DMS153 treated with DMSO at 0.1 percent for 48 hours (cell line): ENCODE data around the gene CD9.
A peak's percentile ranks its signal among the peaks of the same experiment; 100 is the strongest.

ENCODE experiments used
- DNase-seq: peaks from one replicate; lab custom pipeline; 2025; ENCODE audit not compliant: unreplicated experiment; lab: John Stamatoyannopoulos, UW

Gene CD9

GRCh38 chr12:6235906-6236640, 35.9 kb downstream of the CD9 start:
- no peak for DNase-seq

GRCh38 chr12:6236641-6236940, 36.4 kb downstream of the CD9 start:
- no peak for DNase-seq

GRCh38 chr12:6237830-6238229, 37.6 kb downstream of the CD9 start:
- no peak for DNase-seq

GRCh38 chr12:6238875-6239274, 38.7 kb downstream of the CD9 start:
- DNase-seq, result no peak

GRCh38 chr12:6241495-6241894, 41.3 kb downstream of the CD9 start:
- DNase-seq, result no peak

- no peak for DNase-seq
These were observed 49.4 kb downstream of the CD9 start for GRCh38 chr12:6249580-6249979.

GRCh38 chr12:6250343-6250742, 50.1 kb downstream of the CD9 start:
- no peak for DNase-seq

GRCh38 chr12:6253278-6253677, 53.1 kb downstream of the CD9 start:
- DNase-seq, result no peak

- DNase-seq, result no peak
These were observed 54.3 kb downstream of the CD9 start for GRCh38 chr12:6254491-6254890.

GRCh38 chr12:6257007-6257406, 56.8 kb downstream of the CD9 start:
- DNase-seq, result no peak

GRCh38 chr12:6262211-6262610, 62.0 kb downstream of the CD9 start:
- no peak for DNase-seq

- DNase-seq, result no peak
These were observed 62.4 kb downstream of the CD9 start for GRCh38 chr12:6262623-6263022.

GRCh38 chr12:6263931-6264330, 63.7 kb downstream of the CD9 start:
- DNase-seq, result no peak

GRCh38 chr12:6264402-6265037, 64.3 kb downstream of the CD9 start:
- DNase-seq, result no peak

- no peak for DNase-seq
These were observed 64.8 kb downstream of the CD9 start for GRCh38 chr12:6265038-6265405.

GRCh38 chr12:6266541-6266966, 66.4 kb downstream of the CD9 start:
- DNase-seq, result peak; percentile 82

GRCh38 chr12:6266971-6267721, 66.9 kb downstream of the CD9 start:
- no peak for DNase-seq

GRCh38 chr12:6268484-6269157, 68.4 kb downstream of the CD9 start:
- DNase-seq, result no peak

- no peak for DNase-seq
These were observed 69.8 kb downstream of the CD9 start for GRCh38 chr12:6269986-6270385.

- DNase-seq, result no peak
These were observed 71.1 kb downstream of the CD9 start for GRCh38 chr12:6271281-6271680.

- DNase-seq, result no peak
These were observed 72.4 kb downstream of the CD9 start for GRCh38 chr12:6272300-6273204.
